Prostate gland (tissue), 2 donors: Measurements from ENCODE around the gene IFT81.

ENCODE experiments used
- CTCF ChIP-seq, 4 experiments: fragments of 200-600 bp in 2 of 4; fragments of 450-650 bp in 2 of 4; sonication (generic) in 2 of 4; IDR thresholded peaks; 1 replicate in 3 of 4; 2 replicates in 1 of 4; pipeline ENCODE4 v1.5.1; 2016 to 2019; ENCODE audit warnings: antibody characterized with exemption in 4 of 4, mild to moderate bottlenecking in 2 of 4, moderate library complexity in 2 of 4
- POLR2AphosphoS5 ChIP-seq: sonication (generic); formaldehyde crosslinking; IDR thresholded peaks from one replicate; pipeline ENCODE4 v1.6.1; 2017; ENCODE audit warnings: antibody characterized with exemption

- TF ChIP-seq POLR2AphosphoS5 (no peak), CTCF (IDR thresholded peaks at IDR 0.05) (no peak)
These were observed 52.6 kb downstream of the IFT81 start for GRCh38 chr12:110176745-110177144.
